Sigmoid colon (tissue), 7 donors: ENCODE data around the gene KCNB1. TPM values are rescaled to one million over a fixed set of nuclear protein-coding genes. Genes with fewer than 3 reads are reported as not detected.
A peak's percentile ranks its signal among the peaks of the same experiment; 100 is the strongest.

Experiments
- DNase-seq: peaks from one replicate; pipeline ENCODE4 v3.0.0-alpha.2; 2019
- H3K27ac ChIP-seq, 4 donors: fragments of 200-600 bp; sonication (generic); one replicate each; pipeline ENCODE4 v1.5.1; 2016 to 2019; ENCODE audit warnings: mild to moderate bottlenecking in 1 of 4
- H3K27me3 ChIP-seq, 3 donors: fragments of 200-600 bp; sonication (generic); one replicate each; pipeline ENCODE4 v1.5.1; 2019; ENCODE audit warnings: mild to moderate bottlenecking in 1 of 3
- H3K36me3 ChIP-seq, 4 donors: fragments of 200-600 bp; sonication (generic); one replicate each; pipeline ENCODE4 v1.5.1; 2016 to 2019
- H3K4me1 ChIP-seq, 4 donors: fragments of 200-600 bp; sonication (generic); one replicate each; pipeline ENCODE4 v1.5.1; 2017 to 2019
- H3K4me3 ChIP-seq, 4 donors: fragments of 200-600 bp; sonication (generic); one replicate each; pipeline ENCODE4 v1.5.1; 2017 to 2019; ENCODE audit warnings: mild to moderate bottlenecking in 2 of 4, moderate library complexity in 1 of 4
- H3K9me3 ChIP-seq, 4 donors: fragments of 200-600 bp in 3 of 4; sonication (generic) in 3 of 4; one replicate each; pipeline versions ENCODE4 v1.5.1 to v1.6.1; 2013 to 2019
- CTCF ChIP-seq, 4 experiments: fragments of 450-650 bp in 3 of 4; fragments of 200-600 bp in 1 of 4; IDR thresholded peaks; one replicate each; pipeline ENCODE4 v1.5.1; 2016 to 2019; ENCODE audit warnings: antibody characterized with exemption in 4 of 4, mild to moderate bottlenecking in 3 of 4, moderate library complexity in 2 of 4
- EP300 ChIP-seq, 4 donors: sonication (generic); formaldehyde crosslinking; IDR thresholded peaks; one replicate each; pipeline ENCODE4 v1.6.1; 2017; ENCODE audit warnings: antibody characterized with exemption in 4 of 4
- POLR2A ChIP-seq, 2 donors: fragments of 450-650 bp; IDR thresholded peaks; one replicate each; pipeline ENCODE4 v1.6.1; 2016; ENCODE audit warnings: antibody characterized with exemption in 2 of 2, mild to moderate bottlenecking in 2 of 2, moderate library complexity in 2 of 2
- POLR2AphosphoS5 ChIP-seq, 4 donors: sonication (generic); formaldehyde crosslinking; IDR thresholded peaks; one replicate each; pipeline ENCODE4 v1.6.1; 2017; ENCODE audit warnings: antibody characterized with exemption in 4 of 4
- WGBS, 2 donors: extraction: QIAGEN DNeasy Blood & Tissue Kit; methylation state at CpG; one replicate each; pipeline ENCODE4 v1.1.7; 2013; 5-methylcytosine and 5-hydroxymethylcytosine counted together
- intact Hi-C: fragments of 100-400 bp; cut with DNase I; formaldehyde crosslinking; loops from one replicate; pipeline ENCODE4 v1.15.1; 2023
- polyA plus RNA-seq, 3 donors: library from polyadenylated mRNA; stranded (reverse); fragments of 200-250 nt; gene quantifications; one replicate each; pipeline ENCODE4 v1.2.3, GENCODE V29; 2013
- total RNA-seq, 4 donors: library from RNA; depleted of rRNA; stranded (reverse); fragments of >200 nt; gene quantifications; one replicate each; pipeline ENCODE4 v1.1.0, GENCODE V29; 2016
- donor health status: healthy with polysubstance abuse.
- donor health status: Bipolar disorder and iron deficiency.
- donor health status: healthy.

Gene KCNB1
- total and polyA plus RNA-seq, 7 donors, result under 0.01 to 20.6 (median 14.6) TPM; not detected in 1

DNA sequence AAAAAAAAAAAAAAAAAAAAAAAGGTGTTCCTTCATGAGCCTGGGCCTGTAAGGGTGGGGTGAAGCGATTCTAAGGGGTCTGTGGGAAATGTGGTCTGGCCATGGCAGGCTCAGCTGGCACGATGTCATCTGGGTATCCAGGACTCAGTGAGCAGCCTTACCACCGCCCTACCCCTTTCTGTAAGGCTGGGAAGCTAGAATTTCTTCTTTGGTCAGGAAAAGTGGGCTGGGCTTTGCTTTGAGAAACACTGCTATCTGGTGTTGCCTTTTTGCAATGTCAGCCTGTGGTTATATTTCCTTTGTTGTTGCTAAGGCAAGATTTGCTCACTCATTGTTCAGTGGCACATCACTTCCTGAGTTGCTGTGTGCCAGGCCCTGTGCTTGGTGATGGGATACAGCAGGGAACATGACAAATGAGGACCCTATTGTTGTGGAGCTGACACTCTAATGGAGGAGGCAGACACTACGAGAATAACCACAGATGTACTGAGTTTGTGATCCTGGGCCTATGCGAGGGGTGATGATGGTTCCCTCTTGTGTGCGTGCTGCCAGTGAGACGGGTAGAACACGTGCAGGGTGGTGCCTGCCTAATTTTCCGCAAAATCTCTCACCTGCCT, 158.7 kb downstream of the KCNB1 start:
- peak overlapping the region in 1 of 4 donors; percentile 17 for H3K27ac ChIP-seq
- WGBS, 2 donors, result 50 to 63% methylated on average over 9 of the region's 9 CpGs
- no peaks in the 10 kb centered on the region for H3K9me3 ChIP-seq
- no peak for DNase-seq
- no peak for TF ChIP-seq CTCF (IDR thresholded peaks at IDR 0.05)
- no peak for TF ChIP-seq POLR2AphosphoS5 (IDR thresholded peaks at IDR 0.05)
- no peak for TF ChIP-seq POLR2A (IDR thresholded peaks at IDR 0.05)
- TF ChIP-seq EP300 (IDR thresholded peaks at IDR 0.05), result no peak
- peaks cover 0 to 25% (median 17%) of the 10 kb centered on the region in 4 donors for H3K4me1 ChIP-seq
- intact Hi-C loops, result no loop called here
- no peaks in the 10 kb centered on the region for H3K36me3 ChIP-seq
- H3K4me3 ChIP-seq, result no peak overlapping the region
- H3K27me3 ChIP-seq, result peaks cover 15 to 27% (median 15%) of the 10 kb centered on the region in 3 donors

- DNase-seq, result no peak
- no peaks in the 10 kb centered on the region for H3K9me3 ChIP-seq
- H3K4me1 ChIP-seq, result peaks cover 0 to 19% (median 16%) of the 10 kb centered on the region in 4 donors
- TF ChIP-seq POLR2AphosphoS5 (IDR thresholded peaks at IDR 0.05), result no peak
- no peak for TF ChIP-seq POLR2A (IDR thresholded peaks at IDR 0.05)
- no peak for TF ChIP-seq EP300 (IDR thresholded peaks at IDR 0.05)
- no peak for TF ChIP-seq CTCF (IDR thresholded peaks at IDR 0.05)
- WGBS, 2 donors, result 2 to 3% methylated on average over 1 of the region's 1 CpG
- intact Hi-C loops, result no loop called here
- H3K27ac ChIP-seq, result no peak overlapping the region
- peaks cover 25 to 56% (median 27%) of the 10 kb centered on the region in 3 donors for H3K27me3 ChIP-seq
- H3K36me3 ChIP-seq, result no peaks in the 10 kb centered on the region
- no peak overlapping the region for H3K4me3 ChIP-seq
These were observed 162.0 kb downstream of the KCNB1 start for GRCh38 chr20:49320460-49320859.

DNA sequence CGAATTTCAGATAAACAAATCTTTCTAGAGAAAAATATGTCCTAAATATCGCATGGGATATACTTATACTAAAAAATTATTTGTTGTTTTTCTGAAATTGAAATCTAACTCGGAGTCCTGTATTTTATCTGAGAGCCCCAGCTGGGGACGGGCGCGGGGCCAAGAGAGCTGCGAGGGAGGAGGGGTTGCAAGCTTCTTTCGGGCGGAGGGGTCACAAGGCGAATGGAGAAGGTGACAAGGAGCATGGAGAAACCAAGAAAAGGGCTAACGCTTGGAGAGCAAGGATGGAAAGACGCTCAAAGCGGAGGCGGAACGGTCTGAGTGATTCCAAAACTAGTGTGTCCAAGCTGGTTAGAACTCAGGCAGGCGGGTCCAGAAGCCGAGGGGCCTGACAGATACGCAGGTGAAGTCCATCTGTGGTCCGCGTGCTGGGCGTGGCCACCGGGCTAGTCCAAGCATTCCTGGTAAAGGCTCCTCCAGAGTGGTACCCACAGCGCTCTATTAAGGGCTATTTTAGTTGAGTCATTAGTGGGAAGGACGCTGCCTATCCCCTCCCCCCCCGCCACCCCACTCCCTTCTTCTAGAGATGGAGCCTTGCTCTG, 163.2 kb downstream of the KCNB1 start:
- no peaks in the 10 kb centered on the region for H3K9me3 ChIP-seq
- no peaks in the 10 kb centered on the region for H3K36me3 ChIP-seq
- WGBS, 2 donors, result 20 to 29% methylated on average over 25 of the region's 25 CpGs
- peak overlapping the region in 1 of 4 donors; percentile 34 for H3K4me3 ChIP-seq
- H3K27me3 ChIP-seq, result peaks cover 25 to 56% (median 27%) of the 10 kb centered on the region in 3 donors
- TF ChIP-seq CTCF (IDR thresholded peaks at IDR 0.05) (no peak), POLR2AphosphoS5 (IDR thresholded peaks at IDR 0.05) (no peak), POLR2A (IDR thresholded peaks at IDR 0.05) (no peak), EP300 (IDR thresholded peaks at IDR 0.05) (no peak)
- intact Hi-C loops, result no loop called here
- H3K4me1 ChIP-seq, result peaks cover 0 to 16% (median 16%) of the 10 kb centered on the region in 4 donors
- DNase-seq, result no peak
- no peak overlapping the region for H3K27ac ChIP-seq

DNA sequence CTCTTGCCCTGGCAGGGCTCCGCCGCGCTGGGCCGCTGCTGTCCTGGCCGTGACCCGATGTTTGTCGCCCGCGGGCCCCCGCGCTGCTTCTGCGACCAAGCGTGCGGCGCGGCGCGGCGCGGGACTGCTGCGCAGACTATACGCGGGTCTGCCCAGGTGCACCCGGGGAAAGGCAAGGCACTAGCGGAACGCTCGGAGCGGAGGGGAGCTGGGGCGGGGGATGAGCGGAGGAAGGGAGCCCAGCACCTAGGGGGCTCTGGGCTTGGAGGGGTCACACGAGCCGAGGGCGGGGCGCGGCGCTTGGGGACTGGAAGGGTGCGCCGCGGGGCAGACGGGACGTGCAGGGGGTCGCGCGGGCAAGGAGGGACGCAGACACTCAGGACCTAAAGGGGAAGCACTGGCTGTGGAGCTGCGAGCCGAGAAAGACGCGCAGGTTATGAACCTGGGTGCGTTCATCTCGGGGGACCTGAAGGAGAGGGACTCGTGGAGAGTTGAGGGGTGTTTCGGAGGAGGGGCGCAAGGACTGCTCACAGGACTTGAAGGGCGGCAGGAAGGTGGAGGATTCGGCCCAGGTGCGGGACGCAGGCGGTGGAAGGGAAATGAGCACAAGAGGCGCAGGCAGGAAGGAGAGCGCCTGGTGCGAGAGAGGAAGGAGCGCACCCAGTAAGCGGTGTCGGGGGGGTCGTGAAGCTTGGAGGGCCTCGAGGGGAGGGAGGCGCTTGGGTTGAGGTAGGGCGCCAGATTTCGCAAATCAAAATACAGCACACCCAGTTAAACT, 163.8 kb downstream of the KCNB1 start:
- peak overlapping the region in 3 of 4 donors; percentile 15 to 34 (median 30) for H3K4me3 ChIP-seq
- no peak for DNase-seq
- H3K9me3 ChIP-seq, result no peaks in the 10 kb centered on the region
- whole genome bisulfite sequencing, 2 donors, result 1 to 11% methylated on average over 70 of the region's 70 CpGs
- no peak overlapping the region for H3K27ac ChIP-seq
- peaks cover 0 to 16% (median 16%) of the 10 kb centered on the region in 4 donors for H3K4me1 ChIP-seq
- intact Hi-C loops, result no loop called here
- TF ChIP-seq CTCF (IDR thresholded peaks at IDR 0.05) (no peak), POLR2A (IDR thresholded peaks at IDR 0.05) (no peak), EP300 (IDR thresholded peaks at IDR 0.05) (no peak), POLR2AphosphoS5 (IDR thresholded peaks at IDR 0.05) (no peak)
- H3K27me3 ChIP-seq, result peaks cover 25 to 56% (median 27%) of the 10 kb centered on the region in 3 donors
- no peaks in the 10 kb centered on the region for H3K36me3 ChIP-seq
